GM06990 (cell line): ENCODE results near the gene NUDT6.
"Not testable (repeated sequence)": the region's sequence is repeated elsewhere in the genome, so short reads cannot be mapped to it uniquely, and the experiment has no call there.

Experiments used
- DNase-seq: peaks from one replicate; pipeline ENCODE4 v3.0.0-alpha.2; 2011; ENCODE audit not compliant: insufficient read length; ENCODE audit errors: extremely low read depth
- H3K27me3 ChIP-seq: replicated peaks from 2 replicates; pipeline ENCODE4 v1.6.0; 2011; ENCODE audit warnings: low read length; ENCODE audit not compliant: control insufficient read depth, insufficient read depth
- H3K36me3 ChIP-seq: 2 replicates; pipeline ENCODE4 v1.5.1; 2011; ENCODE audit warnings: low read length; ENCODE audit not compliant: control insufficient read depth, insufficient read depth
- H3K4me3 ChIP-seq: replicated peaks from 2 replicates; pipeline ENCODE4 v1.5.1; 2011; ENCODE audit warnings: low read depth, mild to moderate bottlenecking, control low read depth, low read length
- TF ChIP-seq, protein P1 (sequence below): IDR thresholded peaks from 2 replicates; pipeline ENCODE4 v1.5.1; 2011; ENCODE audit warnings: low read length, control low read depth, mild to moderate bottlenecking, inconsistent platforms; ENCODE audit not compliant: insufficient read depth, poor library complexity, severe bottlenecking

Gene NUDT6

GRCh38 chr4:122847931-122848330, 74.5 kb downstream of the NUDT6 start:
- H3K27me3 ChIP-seq, result no peaks in the 10 kb centered on the region
- TF ChIP-seq, protein P1, sequence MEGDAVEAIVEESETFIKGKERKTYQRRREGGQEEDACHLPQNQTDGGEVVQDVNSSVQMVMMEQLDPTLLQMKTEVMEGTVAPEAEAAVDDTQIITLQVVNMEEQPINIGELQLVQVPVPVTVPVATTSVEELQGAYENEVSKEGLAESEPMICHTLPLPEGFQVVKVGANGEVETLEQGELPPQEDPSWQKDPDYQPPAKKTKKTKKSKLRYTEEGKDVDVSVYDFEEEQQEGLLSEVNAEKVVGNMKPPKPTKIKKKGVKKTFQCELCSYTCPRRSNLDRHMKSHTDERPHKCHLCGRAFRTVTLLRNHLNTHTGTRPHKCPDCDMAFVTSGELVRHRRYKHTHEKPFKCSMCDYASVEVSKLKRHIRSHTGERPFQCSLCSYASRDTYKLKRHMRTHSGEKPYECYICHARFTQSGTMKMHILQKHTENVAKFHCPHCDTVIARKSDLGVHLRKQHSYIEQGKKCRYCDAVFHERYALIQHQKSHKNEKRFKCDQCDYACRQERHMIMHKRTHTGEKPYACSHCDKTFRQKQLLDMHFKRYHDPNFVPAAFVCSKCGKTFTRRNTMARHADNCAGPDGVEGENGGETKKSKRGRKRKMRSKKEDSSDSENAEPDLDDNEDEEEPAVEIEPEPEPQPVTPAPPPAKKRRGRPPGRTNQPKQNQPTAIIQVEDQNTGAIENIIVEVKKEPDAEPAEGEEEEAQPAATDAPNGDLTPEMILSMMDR, result no peak
- no peak for DNase-seq
- no peak overlapping the region for H3K4me3 ChIP-seq
- no peaks in the 10 kb centered on the region for H3K36me3 ChIP-seq

DNA sequence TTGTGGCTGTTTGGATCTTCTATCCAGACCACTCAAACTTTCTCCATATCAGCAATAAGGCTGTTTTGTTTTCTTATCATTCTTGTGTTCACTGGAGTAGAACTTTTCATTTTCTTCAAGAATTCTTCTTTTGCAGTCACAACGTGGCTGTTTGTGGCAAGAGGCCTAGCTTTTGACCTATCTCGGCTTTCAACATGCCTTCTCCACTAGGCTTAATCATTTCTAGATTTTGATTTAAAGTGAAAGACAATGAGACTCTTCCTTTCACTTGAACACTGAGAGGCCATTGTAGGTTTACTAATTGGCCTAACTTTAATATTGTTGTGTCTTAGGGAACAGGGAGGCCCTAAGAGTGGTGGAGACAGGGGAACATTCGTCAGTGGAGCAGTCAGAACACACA, 76.6 kb downstream of the NUDT6 start:
- no peak for DNase-seq
- Histone ChIP-seq H3K36me3 (no peaks in the 10 kb centered on the region), H3K4me3 (no peak overlapping the region), H3K27me3 (no peaks in the 10 kb centered on the region)
- TF ChIP-seq, protein P1, result no peak

GRCh38 chr4:122845066-122845465, 77.3 kb downstream of the NUDT6 start:
- H3K4me3 ChIP-seq, result no peak overlapping the region
- H3K36me3 ChIP-seq, result no peaks in the 10 kb centered on the region
- TF ChIP-seq, protein P1, result no peak
- no peak for DNase-seq
- H3K27me3 ChIP-seq, result no peaks in the 10 kb centered on the region

GRCh38 chr4:122844391-122844790, 78.0 kb downstream of the NUDT6 start:
- not testable (repeated sequence) for DNase-seq, H3K4me3 ChIP-seq, H3K36me3 ChIP-seq

DNA sequence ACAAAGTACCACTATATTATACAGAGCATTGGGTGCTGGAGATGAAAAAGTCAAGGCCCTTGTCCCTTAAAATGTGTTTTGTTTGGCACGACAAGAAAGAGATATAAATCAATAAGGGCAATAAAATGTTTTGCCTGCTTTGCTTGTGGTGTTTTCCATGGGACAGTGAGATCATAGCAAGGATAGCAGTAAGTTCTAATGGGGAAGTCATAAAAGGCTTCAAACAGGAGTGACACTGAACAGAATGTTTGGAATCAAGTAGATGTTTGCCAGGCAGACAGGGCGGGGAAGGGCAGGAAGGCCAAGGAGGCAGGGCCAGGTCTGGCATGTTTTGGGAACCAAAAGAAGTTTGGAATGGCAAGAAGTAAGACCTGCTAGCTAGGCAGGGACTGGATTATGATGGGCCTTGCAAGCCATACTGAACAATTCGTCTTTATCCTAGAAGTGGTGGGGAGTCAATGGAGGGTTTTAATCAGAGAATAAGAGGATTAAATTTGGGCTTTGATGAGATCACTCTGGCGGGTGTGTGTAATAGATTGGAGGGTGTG, 79.3 kb downstream of the NUDT6 start:
- TF ChIP-seq, protein P1, result no peak
- Histone ChIP-seq H3K27me3 (no peaks in the 10 kb centered on the region), H3K36me3 (no peaks in the 10 kb centered on the region), H3K4me3 (no peak overlapping the region)
- DNase-seq, result no peak

More at GRCh38 chr4:122844391-122844790, 78.0 kb downstream of the NUDT6 start:
- H3K27me3 ChIP-seq, result not testable (repeated sequence)
